SK-N-SH (cell line): ENCODE measurements around the gene PHKB. TPM values are rescaled to one million over a fixed set of nuclear protein-coding genes. Genes with fewer than 3 reads are reported as not detected.
"Not testable (repeated sequence)": the region's sequence is repeated elsewhere in the genome, so short reads cannot be mapped to it uniquely, and the experiment has no call there.

Source experiments
- CTCF ChIA-PET: fragments of 300-600, 350-600 bp; formaldehyde crosslinking; extraction: SDS; loops from one replicate; lab custom pipeline; 2021; lab: Yijun Ruan, JAX
- POLR2A ChIA-PET: fragments of 350-600 bp; sonication (Branson Sonifier 250); formaldehyde crosslinking; extraction: SDS; loops from one replicate; lab custom pipeline; 2020; ENCODE audit warnings: antibody characterized with exemption, inconsistent platforms; lab: Yijun Ruan, JAX
- DNase-seq: peaks from one replicate; pipeline ENCODE4 v3.0.0; 2012
- H2AFZ ChIP-seq: fragments of 200-600 bp; sonication (generic); 2 replicates; pipeline ENCODE4 v1.8.1; 2016; ENCODE audit warnings: antibody characterized with exemption, mild to moderate bottlenecking, low read depth
- H3F3A ChIP-seq: fragments of 200-600 bp; sonication (generic); replicated peaks from 2 replicates; pipeline ENCODE3; 2016; ENCODE audit warnings: antibody characterized with exemption, mild to moderate bottlenecking; ENCODE audit not compliant: insufficient read depth
- H3K27ac ChIP-seq, 2 experiments: fragments of 200-500 bp in 1 of 2; fragments of 200-600 bp in 1 of 2; sonication (Bioruptor generic) in 1 of 2; sonication (generic), shearing (Covaris generic) in 1 of 2; 2 replicates each; pipeline versions ENCODE4 v1.5.1 to v1.6.1; 2014 to 2016; ENCODE audit warnings: low read depth in 2 of 2, inconsistent platforms in 1 of 2, low read length in 1 of 2, mild to moderate bottlenecking in 1 of 2, mixed read lengths in 1 of 2
- H3K27me3 ChIP-seq: fragments of 200-600 bp; sonication (generic), shearing (Covaris generic); 2 replicates; pipeline ENCODE4 v1.6.1; 2016; ENCODE audit warnings: mixed run types; ENCODE audit not compliant: insufficient read depth
- H3K36me3 ChIP-seq, 2 experiments: fragments of 200-500 bp in 1 of 2; fragments of 200-600 bp in 1 of 2; sonication (Bioruptor generic) in 1 of 2; sonication (generic) in 1 of 2; replicated peaks in 1 of 2; 2 replicates each; pipeline versions ENCODE3 to v1.5.1; 2014 to 2016; ENCODE audit warnings: low read length in 1 of 2, mild to moderate bottlenecking in 1 of 2; ENCODE audit not compliant: insufficient read depth in 2 of 2, control insufficient read depth in 1 of 2
- H3K4me1 ChIP-seq, 2 experiments: fragments of 200-500 bp in 1 of 2; fragments of 200-600 bp in 1 of 2; sonication (Bioruptor generic) in 1 of 2; sonication (generic), shearing (Covaris generic) in 1 of 2; 2 replicates each; pipeline versions ENCODE4 v1.5.1 to v1.6.1; 2014 to 2016; ENCODE audit warnings: low read depth in 1 of 2, low read length in 1 of 2, mixed run types in 1 of 2; ENCODE audit not compliant: insufficient read depth in 2 of 2, control insufficient read depth in 1 of 2
- H3K4me2 ChIP-seq: fragments of 200-600 bp; sonication (generic), shearing (Covaris generic); 2 replicates; pipeline ENCODE4 v1.6.1; 2017; ENCODE audit warnings: mixed run types
- H3K4me3 ChIP-seq, 2 experiments: fragments of 200-500 bp in 1 of 2; fragments of 200-600 bp in 1 of 2; sonication (Bioruptor generic) in 1 of 2; sonication (generic), shearing (Covaris generic) in 1 of 2; 2 replicates each; pipeline versions ENCODE4 v1.5.1 to v1.8.1; 2014 to 2016; ENCODE audit warnings: low read depth in 2 of 2, inconsistent platforms in 1 of 2, low read length in 1 of 2, mild to moderate bottlenecking in 1 of 2, mixed read lengths in 1 of 2, moderate library complexity in 1 of 2
- H3K79me2 ChIP-seq: fragments of 200-600 bp; sonication (generic); 2 replicates; pipeline ENCODE4 v1.8.1; 2017; ENCODE audit warnings: mild to moderate bottlenecking; ENCODE audit not compliant: insufficient read depth
- H3K9ac ChIP-seq: fragments of 200-600 bp; sonication (generic); 2 replicates; pipeline ENCODE4 v1.6.1; 2017; ENCODE audit warnings: mixed run types
- H3K9me2 ChIP-seq: fragments of 200-600 bp; sonication (generic); 2 replicates; pipeline ENCODE4 v1.6.1; 2017; ENCODE audit warnings: mixed run types
- H3K9me3 ChIP-seq: fragments of 200-600 bp; sonication (generic); 2 replicates; pipeline ENCODE4 v1.6.1; 2017; ENCODE audit warnings: mixed run types, mild to moderate bottlenecking, moderate library complexity
- H4K20me1 ChIP-seq: fragments of 200-600 bp; sonication (generic); 2 replicates; pipeline ENCODE4 v1.6.1; 2017; ENCODE audit warnings: mild to moderate bottlenecking, mixed run types; ENCODE audit not compliant: insufficient read depth
- CHD2 ChIP-seq: fragments of 150-350 bp; IDR thresholded peaks from 2 replicates; pipeline ENCODE4 v1.6.1; 2018; ENCODE audit warnings: low read length; ENCODE audit not compliant: partially characterized antibody
- CTCF ChIP-seq: fragments of 200-600 bp; sonication (generic); IDR thresholded peaks from 2 replicates; pipeline ENCODE4 v1.6.1; 2017; ENCODE audit warnings: antibody characterized with exemption, mild to moderate bottlenecking, moderate library complexity
- GATA2 ChIP-seq: sonication (generic); formaldehyde crosslinking; IDR thresholded peaks from 2 replicates; pipeline ENCODE4 v1.5.0; 2020; ENCODE audit warnings: mild to moderate bottlenecking, missing genetic modification reagents
- MXI1 ChIP-seq: IDR thresholded peaks from 2 replicates; pipeline ENCODE4 v1.6.1; 2012; ENCODE audit warnings: mild to moderate bottlenecking, low read depth, low read length, improper control_type of control experiment
- NFIC ChIP-seq: IDR thresholded peaks from 2 replicates; pipeline ENCODE4 v1.4.0; 2012; ENCODE audit warnings: borderline replicate concordance
- NRF1 ChIP-seq: IDR thresholded peaks from 2 replicates; pipeline ENCODE4 v1.6.1; 2012; ENCODE audit warnings: low read depth, mild to moderate bottlenecking, low read length
- POLR2AphosphoS5 ChIP-seq: IDR thresholded peaks from 2 replicates; pipeline ENCODE4 v1.6.1; 2012; ENCODE audit warnings: low read depth, low read length
- REST ChIP-seq: IDR thresholded peaks from 2 replicates; pipeline ENCODE4 v1.6.1; 2012; ENCODE audit warnings: mild to moderate bottlenecking, low read depth, low read length, moderate library complexity
- SIN3A ChIP-seq: IDR thresholded peaks from 2 replicates; pipeline ENCODE4 v1.6.1; 2012; ENCODE audit warnings: low read depth, mild to moderate bottlenecking, low read length, moderate library complexity, borderline replicate concordance
- TAF1 ChIP-seq: IDR thresholded peaks from 2 replicates; pipeline ENCODE4 v1.6.1; 2012; ENCODE audit warnings: low read depth, mild to moderate bottlenecking, low read length, moderate library complexity, borderline replicate concordance
- TCF12 ChIP-seq: IDR thresholded peaks from 2 replicates; pipeline ENCODE4 v1.4.0; 2012
- USF2 ChIP-seq: fragments of 150-350 bp; IDR thresholded peaks from 2 replicates; pipeline ENCODE4 v1.6.1; 2017; ENCODE audit warnings: antibody characterized with exemption, low read length, low read depth, borderline replicate concordance
- WGBS: methylation state at CpG from one replicate; pipeline ENCODE4 v1.1.6; 2017; ENCODE audit warnings: low lambda C conversion rate; 5-methylcytosine and 5-hydroxymethylcytosine counted together
- polyA plus RNA-seq, 3 experiments: library from polyadenylated mRNA; depleted of rRNA; stranded (reverse); fragments of >200 nt; gene quantifications; 2 replicates each; pipeline ENCODE4 v1.2.3, GENCODE V29; 2012

Gene PHKB
- polyA plus RNA-seq, 1 of the 3 experiments (the other 2 are of a cell fraction), result 20.8 TPM

GRCh38 chr16:47553853-47554564 is 92.9 kb downstream of the PHKB start (continued):
- TF ChIP-seq USF2 (no peak), CTCF (no peak), NFIC (no peak)

GRCh38 chr16:47554587-47554986 is 93.5 kb downstream of the PHKB start:
- H3K79me2 ChIP-seq, H3F3A ChIP-seq, CTCF ChIA-PET, H2AFZ ChIP-seq, H3K4me2 ChIP-seq, DNase-seq, POLR2A ChIA-PET, H4K20me1 ChIP-seq, H3K27ac ChIP-seq, H3K27me3 ChIP-seq, H3K9me2 ChIP-seq, H3K4me3 ChIP-seq, H3K36me3 ChIP-seq, H3K9ac ChIP-seq, H3K4me1 ChIP-seq, H3K9me3 ChIP-seq: not testable (repeated sequence)
- WGBS, result 88% methylated on average over 5 of the region's 8 CpGs

GRCh38 chr16:47561286-47561685 is 100.2 kb downstream of the PHKB start:
- no peaks in the 10 kb centered on the region for H3K4me1 ChIP-seq
- H3K27ac ChIP-seq, result no peak overlapping the region
- no peaks in the 10 kb centered on the region for H3K9me2 ChIP-seq
- no peaks in the 10 kb centered on the region for H3F3A ChIP-seq
- no peak overlapping the region for H3K4me2 ChIP-seq
- no peak for DNase-seq
- H4K20me1 ChIP-seq, result no peaks in the 10 kb centered on the region
- WGBS, result 96% methylated on average over 1 of the region's 1 CpG
- H2AFZ ChIP-seq, result no peak overlapping the region
- no peaks in the 10 kb centered on the region for H3K9me3 ChIP-seq
- H3K36me3 ChIP-seq, result peaks cover 0 to 3% of the 10 kb centered on the region in 2 experiments
- POLR2A ChIA-PET, result no interaction called here
- TF ChIP-seq TCF12, result no peak
- TF ChIP-seq NRF1, result no peak
- no peak for TF ChIP-seq MXI1
- no peak for TF ChIP-seq CHD2
- no peak for TF ChIP-seq GATA2 (CRISPR knock-in tag)
- no peak for TF ChIP-seq REST
- TF ChIP-seq TAF1, result no peak
- no peak for TF ChIP-seq SIN3A
- TF ChIP-seq CTCF, result no peak
- TF ChIP-seq POLR2AphosphoS5, result no peak
- no peak overlapping the region for H3K9ac ChIP-seq
- no peaks in the 10 kb centered on the region for H3K27me3 ChIP-seq
- H3K4me3 ChIP-seq, result no peak overlapping the region
- H3K79me2 ChIP-seq, result no peaks in the 10 kb centered on the region
- CTCF ChIA-PET, result no interaction called here
